ENCODE measurements around the gene NIPBL.
"Not testable (repeated sequence)": the region's sequence is repeated elsewhere in the genome, so short reads cannot be mapped to it uniquely, and the experiment has no call there.

The NIPBL gene

DNA sequence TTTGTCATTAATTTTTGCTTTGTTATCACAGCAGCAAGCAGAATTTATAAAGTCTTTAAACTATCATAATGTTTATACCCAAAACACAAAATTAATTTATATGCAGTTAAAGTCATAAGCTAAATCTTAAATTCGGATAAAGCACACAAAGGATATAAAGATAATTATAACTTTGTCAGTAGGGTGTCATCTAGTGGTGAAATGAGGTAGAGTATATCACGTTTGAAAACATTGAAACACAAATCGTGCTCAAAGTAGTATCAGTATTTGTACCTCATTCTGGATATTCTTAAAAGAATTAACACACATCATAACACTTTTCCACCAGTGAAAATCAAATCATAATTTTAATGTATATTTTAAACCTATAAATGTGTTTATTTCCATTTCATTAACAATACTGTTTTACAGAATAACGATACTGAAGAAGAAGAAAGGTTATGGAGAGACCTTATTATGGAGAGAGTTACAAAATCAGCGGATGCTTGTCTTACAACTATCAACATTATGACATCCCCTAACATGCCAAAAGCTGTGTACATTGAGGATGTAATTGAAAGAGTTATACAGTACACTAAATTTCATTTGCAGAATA lies 129.5 kb downstream of the NIPBL start:
- Histone ChIP-seq H3K4me3 (ENCODE audit: low read depth, low read length) (no peak overlapping the region), H3K27ac (no peak overlapping the region), H3K9ac (no peak overlapping the region), H3K4me2 (ENCODE audit: low read length) (no peak overlapping the region), H3K79me2 (no peaks in the 10 kb centered on the region), H2AFZ (no peak overlapping the region), H3K9me3 (ENCODE audit: control insufficient read depth, low read length) (no peaks in the 10 kb centered on the region), H3K4me1 (no peaks in the 10 kb centered on the region), H3K27me3 (ENCODE audit: control insufficient read depth, insufficient read depth, low read length) (no peaks in the 10 kb centered on the region), H3K36me3 (ENCODE audit: control insufficient read depth, insufficient read depth, low read length) (no peaks in the 10 kb centered on the region)
- peak; percentile 63 for TF ChIP-seq CTCF (IDR thresholded peaks at IDR 0.05)

- not testable (repeated sequence) for H3K27me3 ChIP-seq (ENCODE audit: control insufficient read depth, insufficient read depth, low read length); H3K9me3 ChIP-seq (ENCODE audit: control insufficient read depth, low read length); H3K4me1 ChIP-seq; H3K4me2 ChIP-seq (ENCODE audit: low read length); H3K36me3 ChIP-seq (ENCODE audit: control insufficient read depth, insufficient read depth, low read length); H3K27ac ChIP-seq; H3K4me3 ChIP-seq (ENCODE audit: low read depth, low read length); H3K9ac ChIP-seq; H3K79me2 ChIP-seq; H2AFZ ChIP-seq
These were observed 136.6 kb downstream of the NIPBL start for GRCh38 chr5:37013181-37013580.

GRCh38 chr5:37014321-37014720 lies 137.8 kb downstream of the NIPBL start:
- H3K79me2 ChIP-seq, result no peaks in the 10 kb centered on the region
- no peaks in the 10 kb centered on the region for H3K27me3 ChIP-seq (ENCODE audit: control insufficient read depth, insufficient read depth, low read length)
- no peak overlapping the region for H3K4me3 ChIP-seq (ENCODE audit: low read depth, low read length)
- no peaks in the 10 kb centered on the region for H3K9me3 ChIP-seq (ENCODE audit: control insufficient read depth, low read length)
- H3K36me3 ChIP-seq (ENCODE audit: control insufficient read depth, insufficient read depth, low read length), result no peaks in the 10 kb centered on the region
- TF ChIP-seq CTCF (IDR thresholded peaks at IDR 0.05), result no peak
- no peaks in the 10 kb centered on the region for H3K4me1 ChIP-seq
- H2AFZ ChIP-seq, result no peak overlapping the region
- H3K27ac ChIP-seq, result no peak overlapping the region
- H3K9ac ChIP-seq, result no peak overlapping the region
- H3K4me2 ChIP-seq (ENCODE audit: low read length), result no peak overlapping the region

DNA sequence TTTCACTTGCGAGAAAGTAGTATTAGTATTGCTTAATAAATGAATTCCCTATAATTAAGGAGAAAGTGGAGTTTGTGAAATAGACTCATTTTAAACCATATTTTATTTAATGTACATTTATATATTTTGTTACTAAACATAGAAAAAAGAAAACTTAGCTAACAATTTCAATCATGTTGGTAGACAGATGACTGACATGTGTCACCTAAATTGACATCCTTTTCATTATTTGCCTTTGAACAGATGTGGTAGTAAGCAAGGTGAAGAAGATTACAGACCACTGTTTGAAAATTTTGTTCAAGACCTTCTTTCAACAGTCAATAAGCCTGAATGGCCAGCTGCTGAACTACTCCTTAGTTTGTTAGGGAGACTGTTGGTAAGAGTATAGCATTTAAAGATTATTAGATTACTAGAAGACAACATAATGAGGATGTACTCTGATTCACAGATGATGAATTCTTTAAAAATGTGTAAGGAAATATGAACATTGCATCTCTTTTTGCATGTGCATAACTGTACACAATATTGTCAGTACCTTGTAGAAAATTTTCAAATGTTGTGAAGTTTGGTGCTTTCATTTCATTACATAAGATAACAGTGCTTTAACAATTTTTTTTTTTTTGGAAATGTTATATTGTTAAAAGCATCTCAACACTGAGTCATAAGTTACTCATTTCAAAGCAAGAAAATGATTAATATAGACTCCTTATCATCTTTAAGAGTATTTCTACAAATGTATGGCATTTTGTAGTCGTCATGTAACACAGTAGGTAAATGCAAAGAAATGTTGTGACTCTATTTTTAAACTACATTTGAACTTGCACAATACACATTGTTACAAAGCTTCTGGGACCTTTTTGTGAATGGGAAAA lies 139.5 kb downstream of the NIPBL start:
- H3K4me3 ChIP-seq (ENCODE audit: low read depth, low read length), result no peak overlapping the region
- H3K36me3 ChIP-seq (ENCODE audit: control insufficient read depth, insufficient read depth, low read length), result no peaks in the 10 kb centered on the region
- TF ChIP-seq CTCF (IDR thresholded peaks at IDR 0.05), result no peak
- no peaks in the 10 kb centered on the region for H3K9me3 ChIP-seq (ENCODE audit: control insufficient read depth, low read length)
- no peak overlapping the region for H3K9ac ChIP-seq
- no peaks in the 10 kb centered on the region for H3K79me2 ChIP-seq
- no peak overlapping the region for H2AFZ ChIP-seq
- no peak overlapping the region for H3K4me2 ChIP-seq (ENCODE audit: low read length)
- H3K4me1 ChIP-seq, result no peaks in the 10 kb centered on the region
- no peaks in the 10 kb centered on the region for H3K27me3 ChIP-seq (ENCODE audit: control insufficient read depth, insufficient read depth, low read length)
- no peak overlapping the region for H3K27ac ChIP-seq

DNA sequence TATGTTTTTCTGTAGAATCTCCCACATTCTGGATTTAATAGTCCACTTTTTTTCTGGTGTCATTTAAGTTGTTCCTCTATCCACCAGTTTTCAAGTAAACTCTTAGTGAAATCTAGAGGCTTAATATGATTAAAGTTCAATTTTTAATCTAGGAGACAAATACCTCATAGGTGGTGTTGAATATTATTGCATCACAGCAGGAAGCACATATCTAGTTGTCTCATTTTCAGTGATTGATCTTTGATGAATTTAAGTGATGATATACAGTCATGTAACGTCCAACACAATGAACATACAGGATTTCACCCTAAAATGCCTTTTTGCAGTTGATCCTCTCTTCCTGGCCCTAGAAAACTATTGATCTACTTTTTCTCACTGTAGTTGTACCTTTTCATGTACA lies 152.3 kb downstream of the NIPBL start:
- Histone ChIP-seq H3K4me2 (ENCODE audit: low read length) (no peak overlapping the region), H3K9ac (no peak overlapping the region), H3K4me3 (ENCODE audit: low read depth, low read length) (no peak overlapping the region), H3K4me1 (no peaks in the 10 kb centered on the region), H2AFZ (no peak overlapping the region), H3K79me2 (no peaks in the 10 kb centered on the region), H3K36me3 (ENCODE audit: control insufficient read depth, insufficient read depth, low read length) (no peaks in the 10 kb centered on the region), H3K27ac (no peak overlapping the region), H3K9me3 (ENCODE audit: control insufficient read depth, low read length) (no peaks in the 10 kb centered on the region), H3K27me3 (ENCODE audit: control insufficient read depth, insufficient read depth, low read length) (no peaks in the 10 kb centered on the region)
- TF ChIP-seq CTCF (IDR thresholded peaks at IDR 0.05), result no peak

All from parathyroid adenoma (tissue), 2 donors.